ENCODE results near the gene CA11.
"Not testable (repeated sequence)": the region's sequence is repeated elsewhere in the genome, so short reads cannot be mapped to it uniquely, and the experiment has no call there.

The CA11 gene

GRCh38 chr19:48646001-48646721, at the start of gene CA11:
CA11 (minus strand) TSS chr19:48646187; CDS start chr19:48645632, 555 bp downstream.
- no peak for DNase-seq (ENCODE audit: low read depth, low spot score)

- DNase-seq (ENCODE audit: low read depth, low spot score), result not testable (repeated sequence)
Measured at GRCh38 chr19:48693629-48694028, 47.6 kb upstream of the CA11 start.

GRCh38 chr19:48689449-48689848, 43.5 kb upstream of the CA11 start:
- no peak for DNase-seq (ENCODE audit: low read depth, low spot score)

- DNase-seq (ENCODE audit: low read depth, low spot score), result no peak
Measured at GRCh38 chr19:48687776-48688175, 41.8 kb upstream of the CA11 start.

- DNase-seq (ENCODE audit: low read depth, low spot score), result not testable (repeated sequence)
Measured at GRCh38 chr19:48686637-48687036, 40.6 kb upstream of the CA11 start.

- DNase-seq (ENCODE audit: low read depth, low spot score), result no peak
Measured at GRCh38 chr19:48686088-48686487, 40.1 kb upstream of the CA11 start.

- DNase-seq (ENCODE audit: low read depth, low spot score), result no peak
Measured at GRCh38 chr19:48685583-48685982, 39.6 kb upstream of the CA11 start.

GRCh38 chr19:48683349-48683748, 37.4 kb upstream of the CA11 start:
- no peak for DNase-seq (ENCODE audit: low read depth, low spot score)

GRCh38 chr19:48681127-48681470, 35.1 kb upstream of the CA11 start:
- DNase-seq (ENCODE audit: low read depth, low spot score), result no peak

- DNase-seq (ENCODE audit: low read depth, low spot score), result no peak
Measured at GRCh38 chr19:48680436-48681126, 34.6 kb upstream of the CA11 start.

- DNase-seq (ENCODE audit: low read depth, low spot score), result not testable (repeated sequence)
Measured at GRCh38 chr19:48680006-48680405, 34.0 kb upstream of the CA11 start.

GRCh38 chr19:48678201-48678600, 32.2 kb upstream of the CA11 start:
- no peak for DNase-seq (ENCODE audit: low read depth, low spot score)

- no peak for DNase-seq (ENCODE audit: low read depth, low spot score)
Measured at GRCh38 chr19:48676887-48677286, 30.9 kb upstream of the CA11 start.

GRCh38 chr19:48676487-48676886, 30.5 kb upstream of the CA11 start:
- no peak for DNase-seq (ENCODE audit: low read depth, low spot score)

- DNase-seq (ENCODE audit: low read depth, low spot score), result peak; percentile 76
Measured at GRCh38 chr19:48674921-48675824, 29.2 kb upstream of the CA11 start.

GRCh38 chr19:48674216-48674809, 28.3 kb upstream of the CA11 start:
- DNase-seq (ENCODE audit: low read depth, low spot score), result no peak

GRCh38 chr19:48673436-48674100, 27.6 kb upstream of the CA11 start:
- no peak for DNase-seq (ENCODE audit: low read depth, low spot score)

- no peak for DNase-seq (ENCODE audit: low read depth, low spot score)
Measured at GRCh38 chr19:48672994-48673393, 27.0 kb upstream of the CA11 start, which contains the start of gene NTN5. NTN5 (minus strand) TSS chr19:48673017; CDS start chr19:48670986, 2,031 bp downstream.

- DNase-seq (ENCODE audit: low read depth, low spot score), result no peak
Measured at GRCh38 chr19:48671446-48671995, 25.5 kb upstream of the CA11 start.

GRCh38 chr19:48670699-48671445, 24.9 kb upstream of the CA11 start:
- DNase-seq (ENCODE audit: low read depth, low spot score), result no peak
